K562 (cell line): ENCODE measurements around the gene LIFR.

Experiments used
- CXXC5 ChIP-seq: fragments of 250-450 bp; sonication (Bioruptor Pico); IDR thresholded peaks from 2 replicates; pipeline ENCODE4 v1.8.0; 2022; ENCODE audit warnings: inconsistent platforms, mild to moderate bottlenecking, moderate library complexity
- ELF4 ChIP-seq: fragments of 450-650 bp; formaldehyde crosslinking; IDR thresholded peaks from 2 replicates; pipeline ENCODE4 v1.4.0; 2022; ENCODE audit warnings: missing genetic modification characterization
- KDM4B ChIP-seq, 2 experiments: fragments of 450-650 bp in 1 of 2; sonication (generic) in 1 of 2; IDR thresholded peaks; 2 replicates each; pipeline ENCODE4 v1.6.1; 2016 to 2017; ENCODE audit warnings: borderline replicate concordance in 2 of 2, antibody characterized with exemption in 1 of 2, low read depth in 1 of 2, mild to moderate bottlenecking in 1 of 2
- NFE2 ChIP-seq: IDR thresholded peaks from 2 replicates; pipeline ENCODE4 v1.6.1; 2014; ENCODE audit warnings: antibody characterized with exemption, low read depth
- POLR2A ChIP-seq: fragments of 450-650 bp; conservative IDR thresholded peaks from 2 replicates; pipeline ENCODE4 v1.6.1; 2016
- SIN3A ChIP-seq, 2 experiments: fragments of 150-350 bp in 1 of 2; IDR thresholded peaks; 2 replicates each; pipeline ENCODE4 v1.6.1; 2011 to 2016; ENCODE audit warnings: borderline replicate concordance in 2 of 2, low read depth in 2 of 2, low read length in 2 of 2, mild to moderate bottlenecking in 2 of 2, moderate library complexity in 2 of 2; ENCODE audit not compliant: control insufficient read depth in 1 of 2
- ZFX ChIP-seq: sonication (generic); formaldehyde crosslinking; IDR thresholded peaks from 2 replicates; pipeline ENCODE4 v1.8.0; 2022; ENCODE audit warnings: mild to moderate bottlenecking, missing genetic modification reagents, moderate library complexity
- ZNF76 ChIP-seq: fragments of 250-450 bp; sonication (Bioruptor Pico); IDR thresholded peaks from 2 replicates; pipeline ENCODE4 v1.4.0; 2020; ENCODE audit warnings: mild to moderate bottlenecking, moderate library complexity, borderline replicate concordance
- TF ChIP-seq, protein P1 (sequence below), 3 experiments: IDR thresholded peaks in 2 of 3; conservative IDR thresholded peaks in 1 of 3; 2 replicates each; pipeline ENCODE4 v1.5.1; 2011 to 2012; ENCODE audit warnings: low read length in 3 of 3, mild to moderate bottlenecking in 3 of 3, control low read depth in 2 of 3, improper control_type of control experiment in 1 of 3, inconsistent platforms in 1 of 3, low read depth in 1 of 3, mixed read lengths in 1 of 3, moderate library complexity in 1 of 3; ENCODE audit not compliant: insufficient read depth in 2 of 3

DNA sequence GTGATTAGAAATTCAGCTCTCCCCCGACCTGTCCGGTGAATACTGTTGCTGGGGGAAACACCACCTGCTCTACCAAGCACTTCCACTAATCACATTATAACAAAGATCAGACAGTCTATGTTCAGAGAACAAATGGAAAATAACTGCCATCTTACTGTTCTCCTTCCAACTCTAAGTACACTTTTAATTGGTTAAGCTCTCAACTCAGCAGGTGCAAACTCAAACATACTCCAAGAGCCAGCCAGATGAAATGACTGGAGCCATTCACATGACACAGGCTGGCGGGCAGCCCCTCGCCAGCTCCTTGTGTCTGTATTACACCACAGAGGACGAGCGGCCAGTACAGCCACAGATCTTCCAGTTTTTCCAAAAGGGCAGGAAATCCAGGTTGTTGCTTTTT lies 16.1 kb downstream of the LIFR start:
- TF ChIP-seq ZNF76 (CRISPR knock-in tag) (no peak), SIN3A (IDR thresholded peaks at IDR 0.05; ENCODE audit: borderline replicate concordance in 2 of 2, control insufficient read depth in 1 of 2, low read depth in 2 of 2, low read length in 2 of 2) (no peak), ZFX (no peak), CXXC5 (CRISPR knock-in tag) (no peak), POLR2A (no peak), KDM4B (IDR thresholded peaks at IDR 0.05; ENCODE audit: borderline replicate concordance in 2 of 2, low read depth in 1 of 2) (no peak), NFE2 (no peak), ELF4 (CRISPR knock-in tag) (no peak)
- TF ChIP-seq, protein P1, sequence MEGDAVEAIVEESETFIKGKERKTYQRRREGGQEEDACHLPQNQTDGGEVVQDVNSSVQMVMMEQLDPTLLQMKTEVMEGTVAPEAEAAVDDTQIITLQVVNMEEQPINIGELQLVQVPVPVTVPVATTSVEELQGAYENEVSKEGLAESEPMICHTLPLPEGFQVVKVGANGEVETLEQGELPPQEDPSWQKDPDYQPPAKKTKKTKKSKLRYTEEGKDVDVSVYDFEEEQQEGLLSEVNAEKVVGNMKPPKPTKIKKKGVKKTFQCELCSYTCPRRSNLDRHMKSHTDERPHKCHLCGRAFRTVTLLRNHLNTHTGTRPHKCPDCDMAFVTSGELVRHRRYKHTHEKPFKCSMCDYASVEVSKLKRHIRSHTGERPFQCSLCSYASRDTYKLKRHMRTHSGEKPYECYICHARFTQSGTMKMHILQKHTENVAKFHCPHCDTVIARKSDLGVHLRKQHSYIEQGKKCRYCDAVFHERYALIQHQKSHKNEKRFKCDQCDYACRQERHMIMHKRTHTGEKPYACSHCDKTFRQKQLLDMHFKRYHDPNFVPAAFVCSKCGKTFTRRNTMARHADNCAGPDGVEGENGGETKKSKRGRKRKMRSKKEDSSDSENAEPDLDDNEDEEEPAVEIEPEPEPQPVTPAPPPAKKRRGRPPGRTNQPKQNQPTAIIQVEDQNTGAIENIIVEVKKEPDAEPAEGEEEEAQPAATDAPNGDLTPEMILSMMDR (IDR thresholded peaks at IDR 0.05 in 2 of 3, conservative IDR thresholded peaks at IDR 0.05 in 1 of 3; ENCODE audit: insufficient read depth in 2 of 3, low read depth in 1 of 3, low read length in 3 of 3) = no peak
